T-helper 2 cell treated with Interferon-gamma antibody and Interleukin-4, amounts not matched to agents 100 ng/mL and 5 ng/mL, for 36 hours (primary cell): ENCODE measurements around the gene SORCS2. TPM values are rescaled to one million over a fixed set of nuclear protein-coding genes. Genes with fewer than 3 reads are reported as not detected.
"Not testable (repeated sequence)": the region's sequence is repeated elsewhere in the genome, so short reads cannot be mapped to it uniquely, and the experiment has no call there.

ENCODE experiments used
- intact Hi-C: fragments of 100-400 bp; cut with micrococcal nuclease; formaldehyde crosslinking; loops from one replicate; pipeline ENCODE4 v1.15.1; 2023
- total RNA-seq: library from RNA; stranded (reverse); gene quantifications from 2 replicates; pipeline ENCODE4 v1.2.3, GENCODE V29; 2022

SORCS2 gene
- total RNA-seq, 1 donor from 2014 or later: 0.05 TPM

DNA sequence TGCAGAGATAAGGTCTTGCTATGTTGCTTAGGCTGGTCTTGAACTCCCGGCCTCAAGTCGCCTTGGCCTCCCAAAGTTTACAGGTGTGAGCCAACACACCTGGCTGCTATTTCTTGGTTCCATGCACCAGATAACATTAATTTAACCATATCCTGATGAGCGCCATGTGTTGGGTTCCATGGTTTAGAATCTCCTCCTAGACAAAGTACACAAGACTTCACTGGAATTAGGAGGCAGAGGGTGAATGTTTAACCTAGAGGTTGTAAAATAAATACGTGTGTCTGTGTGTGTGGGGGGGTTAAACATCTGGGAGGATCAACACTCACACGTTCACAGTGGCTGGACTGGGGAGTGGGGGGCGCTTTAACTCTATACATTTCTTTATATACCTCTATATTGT lies 32.4 kb upstream of the SORCS2 start:
- intact Hi-C loops: no loop called here

DNA sequence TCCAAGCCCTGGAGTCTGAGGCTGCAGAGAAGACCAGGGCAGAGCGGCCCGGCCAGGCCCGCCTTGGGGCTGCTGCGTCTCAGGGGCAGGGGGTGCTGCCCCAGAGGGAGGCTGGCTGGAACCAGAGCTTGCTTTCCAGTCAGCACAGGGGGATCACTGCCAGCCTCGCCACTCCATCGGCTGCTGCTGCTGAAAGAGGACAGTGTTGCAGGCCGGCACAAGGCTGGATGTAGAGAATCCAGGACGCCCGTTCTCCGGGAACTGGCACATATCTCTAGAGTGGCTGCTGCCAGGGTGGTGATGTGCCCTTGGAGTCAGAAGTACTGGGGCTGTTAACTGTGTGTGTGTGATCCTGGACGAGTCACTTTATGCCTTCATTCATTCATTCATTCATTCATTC lies 31.9 kb upstream of the SORCS2 start:
- intact Hi-C loops: no loop called here

DNA sequence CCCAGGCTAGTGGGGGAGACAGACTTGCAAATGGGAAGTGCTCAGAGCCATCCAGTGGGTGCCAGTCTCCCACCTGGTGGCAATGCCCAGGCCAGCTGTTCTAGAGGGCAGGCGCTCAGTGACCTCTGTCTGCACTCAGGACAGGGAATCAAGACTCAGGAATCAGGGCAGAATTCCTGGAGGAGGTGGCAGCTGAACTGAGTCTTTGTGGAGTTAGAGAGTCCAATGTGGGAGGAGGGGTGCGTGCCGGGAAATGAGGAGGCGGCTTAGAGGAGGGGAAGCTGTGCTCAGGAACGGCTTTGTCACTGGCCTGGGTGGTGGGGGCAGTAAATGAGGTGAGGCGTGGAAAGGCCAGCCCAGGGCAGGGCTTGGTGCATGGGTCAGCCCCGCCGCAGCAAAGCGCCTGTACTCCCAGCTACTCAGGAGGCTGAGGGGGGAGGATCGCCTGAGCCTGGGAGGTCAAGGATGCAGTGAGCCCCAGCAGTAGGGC lies 31.3 kb upstream of the SORCS2 start:
- intact Hi-C loops: no loop called here

DNA sequence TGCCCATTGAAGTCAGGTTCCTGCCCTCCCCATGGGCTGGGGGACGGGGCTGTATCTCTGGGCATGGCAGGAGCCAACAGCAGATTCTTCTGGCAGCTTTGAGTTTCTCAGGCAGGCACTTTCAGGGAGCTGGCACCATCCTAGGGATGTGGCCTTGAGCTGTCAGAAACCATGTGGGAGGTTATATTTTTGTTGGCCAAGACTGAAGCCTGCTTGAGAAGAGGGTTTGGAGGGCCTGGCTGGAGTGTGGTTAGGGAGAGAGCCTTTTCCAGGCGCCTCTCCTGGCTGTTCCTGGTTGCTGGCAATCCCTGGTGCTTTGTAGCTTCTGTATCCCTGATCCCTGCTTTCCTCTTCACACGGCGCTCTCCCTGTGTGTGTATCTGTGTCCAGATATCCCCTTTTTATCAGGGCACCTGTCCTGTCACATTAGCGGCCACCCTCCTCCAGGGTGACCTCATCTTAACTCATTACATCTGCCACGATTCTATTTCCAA lies 30.6 kb upstream of the SORCS2 start:
- intact Hi-C loops: no loop called here

DNA sequence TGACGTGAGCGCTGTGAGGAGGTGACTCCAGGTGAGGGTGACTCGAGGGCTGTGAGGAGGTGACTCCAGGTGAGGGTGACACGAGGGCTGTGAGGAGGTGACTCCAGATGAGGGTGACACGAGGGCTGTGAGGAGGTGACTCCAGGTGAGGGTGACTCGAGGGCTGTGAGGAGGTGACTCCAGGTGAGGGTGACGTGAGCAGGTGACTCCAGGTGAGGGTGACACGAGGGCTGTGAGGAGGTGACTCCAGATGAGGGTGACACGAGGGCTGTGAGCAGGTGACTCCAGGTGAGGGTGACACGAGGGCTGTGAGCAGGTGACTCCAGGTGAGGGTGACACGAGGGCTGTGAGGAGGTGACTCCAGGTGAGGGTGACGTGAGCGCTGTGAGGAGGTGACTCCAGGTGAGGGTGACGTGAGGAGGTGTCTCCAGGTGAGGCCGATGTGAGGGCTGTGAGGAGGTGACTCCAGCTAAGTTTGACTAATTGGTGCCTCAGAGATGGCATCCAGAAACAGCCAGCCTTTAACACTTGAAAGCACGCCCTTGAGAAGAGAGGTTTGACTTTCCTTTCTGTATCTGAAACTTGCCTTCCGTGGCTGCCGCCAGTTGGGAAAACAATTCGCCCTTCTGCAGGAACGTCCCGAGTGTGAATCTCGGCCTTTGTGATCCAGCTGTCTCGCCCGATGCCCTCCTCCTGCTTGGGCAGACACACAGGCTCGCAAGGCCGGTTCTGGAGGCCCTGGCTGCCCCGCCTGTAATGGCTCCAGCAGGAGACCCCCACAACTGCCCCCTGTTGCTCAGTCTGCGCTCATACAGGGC lies 27.1 kb upstream of the SORCS2 start:
- intact Hi-C loops: not testable (repeated sequence)

DNA sequence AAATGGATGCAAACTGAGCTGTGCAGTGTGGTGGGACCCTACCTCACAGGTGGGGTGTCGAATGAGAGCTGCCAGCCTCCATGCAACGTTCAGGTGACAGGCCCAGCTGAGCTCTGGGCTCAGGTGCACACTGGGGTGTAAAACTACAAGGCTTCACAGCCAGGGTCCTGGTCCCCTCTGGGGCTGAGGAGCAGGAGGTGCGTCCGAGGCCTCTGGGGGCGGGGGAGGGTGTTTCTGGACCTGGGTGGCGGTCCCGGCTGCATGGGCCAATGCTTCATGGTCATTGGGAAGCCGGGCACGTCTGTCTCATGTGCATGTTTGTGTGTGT lies 26.5 kb upstream of the SORCS2 start:
- intact Hi-C loops: no loop called here

DNA sequence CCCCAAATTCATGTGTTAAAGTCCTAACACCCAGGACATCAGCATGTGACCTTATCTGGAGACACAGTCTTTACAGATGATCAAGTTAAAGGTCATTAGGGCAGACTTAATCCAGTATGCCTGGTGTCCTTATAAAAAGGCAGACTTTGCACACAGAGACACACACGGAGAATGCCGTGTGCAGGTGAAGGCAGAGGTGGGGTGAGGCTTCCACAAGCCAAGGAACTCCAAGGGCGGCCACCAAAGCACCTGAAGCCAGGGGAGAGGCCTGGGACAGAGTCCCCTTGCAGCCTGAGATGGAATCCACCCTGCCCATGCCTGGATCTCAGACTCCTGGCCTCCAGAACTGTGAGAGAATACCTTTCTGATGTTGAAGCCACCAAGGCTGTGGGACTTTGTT lies 26.1 kb upstream of the SORCS2 start:
- intact Hi-C loops: no loop called here

DNA sequence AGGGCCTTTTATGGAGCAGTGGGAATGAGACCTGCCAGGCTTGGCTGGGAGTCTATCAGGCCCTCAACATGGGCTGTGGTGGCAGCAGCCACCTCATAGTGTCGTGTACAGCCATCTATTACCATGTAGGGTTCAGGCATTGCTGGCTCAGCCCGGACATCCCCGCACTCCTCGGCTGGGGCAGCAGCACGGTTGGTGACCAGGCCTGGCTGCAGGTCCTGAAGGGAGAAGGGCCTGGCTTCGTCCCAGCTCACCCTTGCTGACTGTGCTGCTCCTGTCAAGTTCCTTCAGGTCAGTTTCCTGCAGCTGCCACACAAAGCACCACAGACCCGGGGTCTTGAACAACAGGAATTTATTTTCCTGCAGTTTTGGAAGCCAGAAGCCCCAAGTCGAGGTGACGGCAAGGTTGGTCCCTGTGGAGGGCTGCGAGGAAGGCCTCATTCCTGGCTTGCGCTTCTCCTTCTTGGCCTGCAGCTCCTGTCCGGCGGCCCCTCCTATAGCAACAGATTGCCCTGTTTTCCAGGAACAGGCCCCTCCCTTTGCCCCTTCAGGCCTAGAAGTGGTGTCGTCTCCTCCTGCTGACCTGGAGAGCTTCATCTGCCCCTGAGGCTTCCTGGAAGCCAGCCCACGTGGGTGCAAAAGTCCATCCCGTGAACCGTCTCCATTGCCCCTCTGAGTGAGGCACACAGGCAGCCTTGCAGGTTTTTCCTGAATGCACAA lies 25.2 kb upstream of the SORCS2 start:
- intact Hi-C loops: no loop called here

DNA sequence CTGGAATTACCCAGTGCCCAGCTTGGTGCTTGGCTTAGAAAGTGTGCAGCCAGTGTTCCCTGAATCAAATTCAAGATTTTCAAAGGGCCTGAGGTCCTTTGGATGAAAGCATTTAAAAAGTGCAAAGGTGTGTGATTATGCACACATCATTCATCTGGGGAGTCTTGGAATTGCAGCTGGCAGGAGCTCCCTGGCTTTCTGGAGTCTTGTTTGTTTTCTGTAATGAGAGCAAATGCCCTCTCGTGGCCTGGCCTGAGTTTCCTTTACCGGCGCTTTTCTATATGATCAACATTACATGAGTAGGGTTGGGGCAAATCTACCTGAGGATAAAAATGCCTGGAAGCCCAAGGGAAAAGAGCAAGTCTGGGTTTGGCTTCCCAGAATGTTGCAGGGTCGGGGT lies 24.6 kb upstream of the SORCS2 start:
- intact Hi-C loops: no loop called here

DNA sequence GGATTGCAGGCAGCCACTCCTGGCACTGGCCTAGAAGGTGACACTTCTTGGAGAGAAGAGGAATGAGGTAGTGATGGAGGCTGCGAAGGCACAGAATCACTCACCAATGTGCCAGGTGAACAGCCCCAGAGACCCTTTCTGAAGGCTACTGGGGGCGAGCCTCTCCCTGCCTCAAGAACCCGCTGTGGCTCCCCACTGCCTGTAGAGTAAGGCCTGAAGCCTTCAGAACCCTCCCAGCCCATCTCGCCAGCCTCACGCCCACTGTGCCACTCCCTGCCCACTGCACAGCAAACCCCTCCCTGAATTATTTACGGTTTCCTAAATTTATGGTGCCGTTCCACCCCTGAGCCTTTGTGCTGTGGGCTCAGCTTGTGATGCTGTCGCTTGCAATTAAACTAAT lies 24.2 kb upstream of the SORCS2 start:
- intact Hi-C loops: no loop called here

DNA sequence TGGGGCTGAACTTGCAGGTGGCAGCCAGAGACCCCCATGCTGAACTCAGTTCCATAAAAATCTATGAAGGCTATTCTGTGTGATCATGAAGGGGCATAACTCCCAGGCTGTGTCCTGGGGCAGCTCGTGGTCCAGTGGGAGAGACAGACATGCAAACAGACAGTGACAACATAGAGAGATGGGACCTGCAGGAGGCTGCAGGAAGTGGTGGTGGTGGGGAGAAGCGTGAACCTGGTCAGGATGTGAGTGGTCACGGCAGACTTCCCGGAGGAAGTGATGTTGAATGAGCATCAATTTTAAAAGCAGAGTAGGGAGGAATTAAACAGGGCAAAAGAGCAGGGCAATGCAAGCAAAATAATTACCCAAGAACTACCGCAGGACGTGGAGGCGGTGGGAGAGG lies 23.2 kb upstream of the SORCS2 start:
- intact Hi-C loops: no loop called here

DNA sequence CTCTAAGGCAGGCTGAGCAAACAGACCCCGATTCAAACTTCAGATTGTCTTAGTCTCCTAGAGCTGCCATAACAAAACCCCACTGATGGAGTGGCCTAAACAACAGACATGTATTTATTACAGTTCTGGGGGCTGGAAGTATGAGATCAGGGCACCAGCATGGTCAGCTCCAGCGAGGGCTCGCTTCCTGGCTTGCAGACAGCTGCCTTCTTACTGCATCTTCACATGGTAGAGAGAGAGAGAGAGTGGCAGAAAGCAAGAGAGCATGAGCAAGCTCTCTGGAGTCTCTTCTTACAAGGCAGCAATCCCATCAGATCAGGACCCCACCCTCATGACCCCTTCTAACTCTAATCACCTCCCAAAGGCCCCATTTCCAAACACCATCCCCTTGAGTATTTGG lies 22.3 kb upstream of the SORCS2 start:
- intact Hi-C loops: no loop called here

DNA sequence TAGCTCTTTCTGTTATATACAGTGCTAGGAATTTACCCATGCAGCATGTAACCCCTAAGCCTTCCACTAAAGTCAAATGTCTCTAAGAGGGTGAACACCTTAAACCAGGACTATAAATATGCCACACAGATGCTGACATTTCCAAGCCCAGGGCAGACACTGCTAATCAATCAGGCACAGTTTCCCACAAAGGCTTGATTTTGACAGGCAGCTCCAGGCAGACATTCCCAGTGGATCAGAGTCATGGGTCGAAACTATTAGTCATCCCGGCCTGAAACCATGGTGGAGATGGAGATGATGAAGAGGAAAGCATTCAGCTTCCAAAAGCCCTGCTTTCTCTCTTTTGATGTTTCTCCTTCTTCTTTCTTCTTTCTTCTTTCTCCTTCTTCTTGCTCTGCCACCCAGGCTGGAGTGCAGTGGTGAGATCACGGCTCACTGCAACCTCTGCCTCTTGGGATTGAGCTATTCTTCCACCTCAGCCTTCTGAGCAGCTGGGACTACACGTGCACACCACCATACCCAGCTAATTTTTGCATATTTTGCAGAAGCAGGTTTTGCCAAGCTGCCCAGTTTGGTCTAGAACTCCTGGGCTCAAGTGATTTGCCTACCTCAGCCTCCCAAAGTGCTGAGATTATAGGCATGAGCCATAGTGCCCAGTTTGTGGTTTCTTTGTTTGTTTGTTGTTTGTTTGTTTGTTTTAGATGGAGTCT lies 21.0 kb upstream of the SORCS2 start:
- intact Hi-C loops: no loop called here

DNA sequence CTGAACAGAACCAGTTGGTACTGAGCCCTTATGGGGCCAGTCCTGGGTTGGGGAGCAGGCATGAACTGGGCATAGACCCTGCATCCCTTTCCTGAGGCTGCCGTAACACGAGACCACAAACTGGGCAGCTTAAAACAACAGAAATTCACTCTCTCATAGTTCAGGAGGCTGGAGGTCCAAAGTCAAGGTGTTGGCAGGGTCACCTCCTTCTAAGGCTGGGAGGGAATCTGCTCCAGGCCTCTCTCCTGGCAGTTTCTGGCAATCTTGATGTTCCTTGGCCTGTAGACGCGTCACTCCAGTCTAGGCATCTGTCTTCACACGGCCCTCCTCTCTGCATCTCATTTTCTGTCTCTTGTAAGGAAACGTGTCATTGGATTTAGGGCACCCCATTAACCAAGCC lies 19.8 kb upstream of the SORCS2 start:
- intact Hi-C loops: no loop called here

DNA sequence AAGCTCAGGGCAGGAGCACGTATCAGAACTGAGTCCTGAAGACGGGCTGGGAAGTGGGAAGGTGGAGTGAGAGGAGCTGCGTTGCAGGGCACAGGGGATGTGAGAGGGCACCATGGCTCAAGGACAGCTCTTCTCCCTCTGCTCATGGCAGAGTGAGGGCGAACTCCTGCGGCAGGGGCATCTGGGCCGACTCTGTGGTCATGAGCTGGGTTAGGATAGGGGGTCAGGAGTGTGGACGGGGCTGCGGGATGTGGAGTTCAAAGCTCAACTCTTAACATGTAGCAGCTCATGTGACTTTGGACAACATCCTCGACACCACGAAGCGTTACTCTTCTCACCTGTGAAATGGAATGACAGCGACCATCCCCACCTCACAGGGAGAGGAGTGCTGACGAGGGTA lies 19.4 kb upstream of the SORCS2 start:
- intact Hi-C loops: no loop called here

DNA sequence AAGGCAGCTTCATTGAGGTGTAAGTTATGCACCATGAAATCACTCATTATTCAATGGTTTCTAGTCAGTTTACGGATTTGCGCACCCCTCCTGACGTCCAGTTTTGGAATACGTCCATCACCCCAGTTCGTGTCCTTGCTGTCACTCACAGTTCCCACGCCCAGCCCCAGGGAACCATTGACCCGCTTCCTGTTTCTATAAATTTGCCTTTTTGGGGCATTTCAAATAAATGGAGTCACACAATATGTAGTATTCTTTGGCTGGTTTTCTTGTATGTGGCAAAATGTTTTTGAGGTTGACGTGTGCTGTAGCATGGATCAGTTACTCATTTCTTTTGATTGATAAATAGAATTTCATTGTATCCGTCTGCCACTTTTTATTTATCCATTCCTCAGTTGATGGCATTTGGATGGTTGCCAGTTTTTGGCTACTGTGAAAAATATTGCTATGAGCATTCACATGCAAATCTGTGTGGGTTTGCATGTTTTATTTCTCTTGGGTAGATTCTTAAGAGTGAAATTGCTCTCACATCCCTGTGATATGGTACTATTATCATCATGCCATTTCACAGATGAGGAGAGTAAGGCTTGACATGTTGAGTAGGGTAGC lies 18.4 kb upstream of the SORCS2 start:
- intact Hi-C loops: no loop called here

DNA sequence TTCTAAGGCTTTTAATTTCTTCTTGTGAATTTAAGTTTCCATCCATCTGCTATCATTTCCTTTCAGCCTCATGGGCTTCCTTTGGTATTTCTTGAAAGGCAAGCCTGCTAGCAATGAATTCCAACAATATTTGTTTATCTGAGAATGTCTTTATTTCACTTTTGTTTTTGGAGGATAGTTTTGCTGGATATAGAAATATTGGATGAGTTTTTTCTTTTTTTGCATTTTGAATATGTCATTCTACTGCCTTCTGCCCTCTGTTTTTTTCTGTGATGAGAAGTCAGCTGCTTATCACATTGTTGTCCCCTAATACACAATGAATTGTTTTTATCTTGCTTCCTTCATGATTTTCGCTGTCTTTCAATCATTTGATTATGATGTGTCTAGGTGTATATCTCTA lies 13.2 kb upstream of the SORCS2 start:
- intact Hi-C loops: no loop called here

DNA sequence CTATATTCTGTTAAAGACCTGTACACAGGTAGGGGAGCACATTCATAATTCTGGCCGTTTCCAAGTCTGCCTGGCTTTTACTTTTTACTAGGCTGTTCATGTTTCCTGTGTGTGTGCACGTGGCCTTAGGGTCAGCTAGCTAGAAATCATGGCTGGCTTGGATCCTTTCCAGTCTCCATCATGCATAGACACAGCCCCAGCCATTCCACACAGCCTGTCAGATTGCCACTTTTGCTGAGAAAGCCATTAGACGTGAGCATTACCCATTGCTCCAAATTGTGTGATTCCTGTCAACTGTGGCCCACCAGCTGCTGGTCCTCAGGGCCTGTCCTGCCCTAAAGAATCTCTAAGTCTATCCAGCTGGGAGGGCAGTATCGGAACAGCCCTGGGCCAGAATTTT lies 11.4 kb upstream of the SORCS2 start:
- intact Hi-C loops: no loop called here

DNA sequence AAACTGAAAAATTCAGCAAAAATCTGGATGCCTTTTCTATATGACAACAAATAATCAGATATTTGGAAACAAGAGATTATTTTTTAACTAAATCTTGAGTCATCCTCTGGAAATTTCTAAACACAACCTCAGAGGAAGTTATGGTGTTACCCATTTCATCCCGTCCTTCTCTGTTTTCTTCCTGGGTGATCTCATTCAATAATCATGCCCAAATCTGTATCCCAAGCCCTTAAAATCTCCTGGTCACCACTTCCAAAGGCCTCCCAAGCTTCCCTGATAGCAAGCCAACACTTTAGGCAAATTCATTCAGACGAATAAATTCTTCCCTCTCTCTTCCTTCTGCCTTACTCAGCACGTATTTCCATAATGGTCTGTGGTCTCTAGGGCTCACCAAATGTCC lies 9.7 kb upstream of the SORCS2 start:
- intact Hi-C loops: no loop called here

DNA sequence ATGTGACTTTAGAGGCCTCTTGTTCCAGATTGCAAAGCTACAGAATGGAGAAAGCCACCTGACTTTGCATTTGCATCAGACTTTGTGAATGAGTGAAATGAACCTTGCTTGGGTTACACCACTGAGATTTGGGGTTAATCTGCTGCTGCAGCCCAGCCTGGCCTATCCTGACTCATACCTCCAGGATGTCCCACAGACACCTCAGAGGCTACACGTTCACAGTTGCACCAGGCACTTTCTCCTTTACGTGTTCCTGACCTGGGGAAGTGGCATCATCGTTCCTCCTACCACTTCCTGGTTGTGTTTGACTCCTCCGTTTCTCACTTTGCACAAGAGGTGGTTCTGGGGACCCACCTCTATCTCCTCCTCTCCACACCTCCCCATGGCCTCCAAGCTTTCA lies 9.2 kb upstream of the SORCS2 start:
- intact Hi-C loops: no loop called here

DNA sequence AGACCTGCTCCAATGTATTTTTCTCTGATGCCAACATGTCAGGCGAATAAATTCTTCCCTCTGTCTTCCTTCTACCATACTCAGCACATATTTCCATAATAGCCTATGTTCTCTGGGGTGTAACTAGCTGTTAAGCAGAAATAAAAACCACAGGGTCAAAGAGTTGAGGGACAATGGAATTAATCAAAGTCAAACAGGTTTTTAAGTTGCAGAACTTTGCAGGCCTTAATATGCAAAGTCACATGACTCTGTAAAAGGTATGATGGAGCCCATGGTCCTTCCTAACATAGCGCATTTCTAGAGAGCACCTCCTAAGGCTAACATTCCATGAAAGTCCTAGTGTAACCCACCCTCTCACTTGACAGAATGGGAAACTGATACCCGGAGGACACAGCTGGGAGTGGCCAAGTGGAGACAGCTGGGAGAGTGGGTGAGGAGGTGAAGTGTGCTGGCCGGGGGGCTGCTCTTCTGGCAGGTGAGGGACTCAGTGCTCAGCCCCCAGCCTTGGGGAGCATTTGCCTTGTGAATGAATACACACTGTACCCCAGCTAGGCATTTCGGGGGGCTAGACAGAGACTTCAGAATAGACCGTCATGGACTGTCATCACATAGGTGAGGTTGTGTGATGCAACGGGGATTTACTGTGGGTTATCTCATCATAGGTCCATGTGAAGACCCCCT lies 8.4 kb upstream of the SORCS2 start:
- intact Hi-C loops: no loop called here
